ENCODE measurements around the gene ZNF701. TPM values are rescaled to one million over a fixed set of nuclear protein-coding genes. Genes with fewer than 3 reads are reported as not detected.

ZNF701 gene
- total and polyA plus RNA-seq, 2 of the 8 experiments (the other 6 are each of a cell fraction or from before 2014, with no cell fraction given): 4.9 to 18.7 TPM

- H3K36me3 ChIP-seq (ENCODE audit: control insufficient read depth in 2 of 4, insufficient read depth in 4 of 4, low read length in 3 of 4): no peaks in the 10 kb centered on the region
- no peak overlapping the region for H2BK5ac ChIP-seq (ENCODE audit: low read depth, low read length)
- WGBS, 2 experiments (ENCODE audit: extremely low coverage in 1 of 2, insufficient coverage in 1 of 2, insufficient read length in 1 of 2, insufficient replicate concordance in 2 of 2, low coverage in 1 of 2, low lambda C conversion rate in 2 of 2, missing lambda C conversion rate in 1 of 2): 84% methylated on average over 2 of the region's 2 CpGs; no CpG with 5 or more reads in 1 of the 2 experiments
- H2BK120ac ChIP-seq (replicated peaks; ENCODE audit: low read depth, low read length): no peak overlapping the region
- no peaks in the 10 kb centered on the region; a peak in 1 of 7 replicates for H3K27me3 ChIP-seq (replicated peaks in 1 of 4; ENCODE audit: control insufficient read depth in 3 of 4, extremely low read depth in 1 of 4, insufficient read depth in 3 of 4, low read length in 3 of 4)
- no peak overlapping the region for H3K14ac ChIP-seq (ENCODE audit: insufficient read length)
- no peak overlapping the region for H4K5ac ChIP-seq (ENCODE audit: insufficient read length, low read depth, low read length)
- no peak overlapping the region for H3K18ac ChIP-seq (ENCODE audit: extremely low read depth, low read length)
- peaks cover 0 to 3% of the 10 kb centered on the region in 2 experiments for H4K20me1 ChIP-seq (replicated peaks in 1 of 2; ENCODE audit: control insufficient read depth in 1 of 2, insufficient read depth in 2 of 2, low read length in 2 of 2)
- H2BK12ac ChIP-seq (ENCODE audit: low read depth, low read length): no peak overlapping the region
- DNase-seq (ENCODE audit: low read depth in 1 of 2, low spot score in 2 of 2): no peak
- H2BK15ac ChIP-seq (ENCODE audit: low read length): no peak overlapping the region
- H3K4me1 ChIP-seq (replicated peaks in 1 of 4; ENCODE audit: control insufficient read depth in 3 of 4, insufficient read depth in 4 of 4, low read length in 3 of 4): peaks cover 0 to 4% (median 0%) of the 10 kb centered on the region in 4 experiments; a peak in 3 of 7 replicates
- peaks cover 0 to 9% of the 10 kb centered on the region in 2 experiments; a peak in 2 of 4 replicates for H3K79me2 ChIP-seq (ENCODE audit: control insufficient read depth in 1 of 2, insufficient read depth in 2 of 2, low read length in 2 of 2)
- no peak for TF ChIP-seq NRF1 (IDR thresholded peaks at IDR 0.05; ENCODE audit: low read depth, low read length)
- TF ChIP-seq TAF7 (optimal IDR thresholded peaks at IDR 0.05; ENCODE audit: borderline replicate concordance, low read depth, low read length): no peak
- TF ChIP-seq MAFK (IDR thresholded peaks at IDR 0.05; ENCODE audit: low read depth, low read length): peak; percentile 51; the same call in 1 of the 2 replicates
- no peak overlapping the region for H3K23ac ChIP-seq (ENCODE audit: insufficient read length)
- FAIRE-seq: no peak
- no peaks in the 10 kb centered on the region for H3K79me1 ChIP-seq (ENCODE audit: low read depth, low read length)
- ChIA-PET POLR2A (ENCODE audit: partially characterized antibody) (no interaction called here), CTCF (ENCODE audit: partially characterized antibody) (no interaction called here)
- no peak overlapping the region for H3K4ac ChIP-seq (replicated peaks; ENCODE audit: insufficient read length, low read depth, low read length)
- H3K9ac ChIP-seq (replicated peaks in 1 of 4; ENCODE audit: extremely low read depth in 1 of 4, low read depth in 3 of 4, low read length in 3 of 4): no peak overlapping the region
- no peaks in the 10 kb centered on the region for H3K9me3 ChIP-seq (ENCODE audit: insufficient read depth in 2 of 2, low read depth in 1 of 2, low read length in 1 of 2)
- H2AFZ ChIP-seq (ENCODE audit: low read length): no peak overlapping the region
- no peak overlapping the region for H2BK20ac ChIP-seq (ENCODE audit: low read length)
- no peak overlapping the region for H3K27ac ChIP-seq (ENCODE audit: low read depth, low read length)
- no peak overlapping the region for H4K8ac ChIP-seq (ENCODE audit: extremely low read depth, insufficient read depth, low read length)
- H3K4me3 ChIP-seq (ENCODE audit: extremely low read depth in 1 of 4, insufficient read depth in 2 of 4, low read depth in 3 of 4, low read length in 4 of 4): no peak overlapping the region
- no peak overlapping the region for H3K4me2 ChIP-seq (ENCODE audit: insufficient read depth in 1 of 2, low read depth in 2 of 2, low read length in 2 of 2)
- no peak overlapping the region for H4K91ac ChIP-seq (replicated peaks; ENCODE audit: insufficient read length, low read length)
- no peak overlapping the region for H2AK5ac ChIP-seq (ENCODE audit: low read depth, low read length)
- no peak overlapping the region for H3K56ac ChIP-seq (replicated peaks; ENCODE audit: insufficient read length, low read depth, low read length)
- peaks cover 13% of the 10 kb centered on the region for H3K23me2 ChIP-seq (ENCODE audit: low read depth, low read length)
Measured at GRCh38 chr19:52532480-52532879, 37.6 kb upstream of the ZNF701 start.
